GM23248 (cell line): ENCODE measurements around the gene HDAC2.

Source experiments
- EZH2 ChIP-seq: fragments of 200-600 bp; sonication (generic); IDR thresholded peaks from 2 replicates; pipeline ENCODE4 v1.6.1; 2018; ENCODE audit warnings: antibody characterized with exemption, mild to moderate bottlenecking; ENCODE audit not compliant: insufficient read depth, poor library complexity, severe bottlenecking
- EZH2phosphoT487 ChIP-seq: fragments of 200-600 bp; sonication (generic); IDR thresholded peaks from 2 replicates; pipeline ENCODE4 v1.6.1; 2018; ENCODE audit warnings: antibody characterized with exemption, moderate library complexity, mild to moderate bottlenecking, low read depth; ENCODE audit not compliant: insufficient read depth

- TF ChIP-seq EZH2 (no peak), EZH2phosphoT487 (no peak)
Observed at GRCh38 chr6:113909224-113909856, 61.6 kb downstream of the HDAC2 start.
